GM12878 (cell line): ENCODE results near the gene NHEJ1. TPM values are rescaled to one million over a fixed set of nuclear protein-coding genes. Genes with fewer than 3 reads are reported as not detected.

Experiments
- ATAC-seq: fragments of 200-7000 bp; cut with Tn5 transposase; 3 replicates; pipeline ENCODE4 v1.9.1; 2020; ENCODE audit warnings: mild to moderate bottlenecking, moderate library complexity
- BruUV-seq: library from RNA; stranded (reverse); fragments of 400-500 nt; replicated peaks from 2 replicates; lab custom pipeline; 2021; lab: Mats Ljungman, UMichigan
- CTCF ChIA-PET: fragments of 300-600 bp; sonication (Branson Sonifier 250); formaldehyde crosslinking; extraction: SDS; loops from one replicate; lab custom pipeline; 2021; ENCODE audit warnings: inconsistent platforms; lab: Yijun Ruan, JAX
- POLR2A ChIA-PET: fragments of 350-600 bp; formaldehyde crosslinking; extraction: SDS; loops from one replicate; lab custom pipeline; 2021; ENCODE audit warnings: inconsistent platforms; lab: Charles Lee
- RAD21 ChIA-PET: fragments of 300-600 bp; sonication (Branson Sonifier 250); formaldehyde crosslinking; loops from one replicate; lab custom pipeline; 2023; ENCODE audit warnings: antibody characterized with exemption; ENCODE audit not compliant: unreplicated experiment; lab: Charles Lee
- SMC1A ChIA-PET: fragments of 300-600 bp; sonication (Branson Sonifier 250); formaldehyde crosslinking; loops from one replicate; lab custom pipeline; 2023; ENCODE audit not compliant: unreplicated experiment, uncharacterized antibody; lab: Charles Lee
- DNase-seq: peaks from one replicate; pipeline ENCODE4 v3.0.0-alpha.2; 2011; ENCODE audit warnings: low read depth, low spot score
- FAIRE-seq: peaks from 3 replicates; lab custom pipeline; 2011; peaks lifted over from hg19 to GRCh38; lab: Jason Lieb, UNC
- H2AFZ ChIP-seq: 2 replicates; pipeline ENCODE4 v1.6.0; 2011; ENCODE audit warnings: low read depth, low read length, control low read depth; ENCODE audit not compliant: control insufficient read depth
- H3K27ac ChIP-seq: 2 replicates; pipeline ENCODE4 v1.5.1; 2011; ENCODE audit warnings: control low read depth; ENCODE audit not compliant: control insufficient read depth, insufficient read depth
- H3K27me3 ChIP-seq, 2 experiments: replicated peaks in 1 of 2; 2 replicates each; pipeline versions ENCODE4 v1.6.0 to v1.6.1; 2011; ENCODE audit warnings: low read length in 1 of 2; ENCODE audit not compliant: control insufficient read depth in 2 of 2, insufficient read depth in 2 of 2
- H3K36me3 ChIP-seq, 2 experiments: 2 replicates each; pipeline ENCODE4 v1.5.1; 2011; ENCODE audit warnings: low read length in 1 of 2; ENCODE audit not compliant: control insufficient read depth in 2 of 2, insufficient read depth in 2 of 2
- H3K4me1 ChIP-seq: 2 replicates; pipeline ENCODE4 v1.6.1; 2011; ENCODE audit warnings: mild to moderate bottlenecking, low read length, moderate library complexity, mixed read lengths; ENCODE audit not compliant: control insufficient read depth, insufficient read depth
- H3K4me2 ChIP-seq: 2 replicates; pipeline ENCODE4 v1.6.0; 2011; ENCODE audit warnings: control low read depth; ENCODE audit not compliant: control insufficient read depth, insufficient read depth
- H3K4me3 ChIP-seq: fragments of 200-600 bp; sonication (generic); 2 replicates; pipeline ENCODE4 v1.5.1; 2016
- H3K79me2 ChIP-seq: 2 replicates; pipeline ENCODE4 v1.6.0; 2011; ENCODE audit warnings: low read length; ENCODE audit not compliant: control insufficient read depth, insufficient read depth
- H3K9ac ChIP-seq: 2 replicates; pipeline ENCODE4 v1.8.0; 2011; ENCODE audit warnings: low read length, control low read depth, mixed read lengths; ENCODE audit not compliant: control insufficient read depth, insufficient read depth
- H3K9me3 ChIP-seq: replicated peaks from 3 replicates; pipeline ENCODE4 v1.5.1; 2011; ENCODE audit warnings: mild to moderate bottlenecking, low read length; ENCODE audit not compliant: control insufficient read depth, insufficient read depth
- H4K20me1 ChIP-seq: 2 replicates; pipeline ENCODE4 v1.6.0; 2011; ENCODE audit not compliant: control insufficient read depth, insufficient read depth
- BCL11A ChIP-seq: IDR thresholded peaks from 2 replicates; pipeline ENCODE4 v1.6.1; 2011; ENCODE audit warnings: low read depth, low read length
- CTCF ChIP-seq, 3 experiments: IDR thresholded peaks in 2 of 3; conservative IDR thresholded peaks in 1 of 3; 2 replicates each; pipeline ENCODE4 v1.5.1; 2011; ENCODE audit warnings: low read depth in 3 of 3, low read length in 3 of 3, mild to moderate bottlenecking in 3 of 3, control low read depth in 2 of 3, moderate library complexity in 2 of 3, inconsistent platforms in 1 of 3, mixed read lengths in 1 of 3; ENCODE audit not compliant: control insufficient read depth in 2 of 3, insufficient read depth in 1 of 3; ENCODE audit errors: extremely low read depth in 1 of 3
- CUX1 ChIP-seq: IDR thresholded peaks from 2 replicates; pipeline ENCODE4 v1.6.1; 2012; ENCODE audit warnings: improper control_type of control experiment, low read depth, low read length; ENCODE audit not compliant: insufficient replicate concordance
- FOXK2 ChIP-seq: fragments of 450-650 bp; IDR thresholded peaks from 2 replicates; pipeline ENCODE4 v1.6.1; 2017; ENCODE audit warnings: mild to moderate bottlenecking, moderate library complexity
- NFYA ChIP-seq: IDR thresholded peaks from 2 replicates; pipeline ENCODE4 v1.6.1; 2011; ENCODE audit warnings: low read depth, mild to moderate bottlenecking, low read length, improper control_type of control experiment, borderline replicate concordance
- RELB ChIP-seq: fragments of 450-650 bp; IDR thresholded peaks from 2 replicates; pipeline ENCODE4 v1.6.1; 2017; ENCODE audit warnings: low read depth, mild to moderate bottlenecking, moderate library complexity
- SRF ChIP-seq, 2 experiments: IDR thresholded peaks; 2 replicates each; pipeline ENCODE4 v1.6.1; 2011; ENCODE audit warnings: low read depth in 2 of 2, low read length in 2 of 2, mild to moderate bottlenecking in 1 of 2, moderate library complexity in 1 of 2
- STAT1 ChIP-seq: fragments of 450-650 bp; conservative IDR thresholded peaks from 2 replicates; pipeline ENCODE4 v1.6.1; 2014; ENCODE audit warnings: antibody characterized with exemption, mild to moderate bottlenecking
- YY1 ChIP-seq: IDR thresholded peaks from 2 replicates; pipeline ENCODE4 v1.6.1; 2011; ENCODE audit warnings: low read depth, mild to moderate bottlenecking, low read length
- ZBED1 ChIP-seq: IDR thresholded peaks from 2 replicates; pipeline ENCODE4 v1.6.1; 2016; ENCODE audit warnings: borderline replicate concordance
- ZNF274 ChIP-seq: IDR thresholded peaks from one replicate; pipeline ENCODE4 v1.8.0; 2011; ENCODE audit not compliant: insufficient read length, insufficient read depth
- WGBS: methylation state at CpG from one replicate; pipeline ENCODE4 v1.1.6; 2016; ENCODE audit warnings: low lambda C conversion rate; ENCODE audit not compliant: insufficient replicate concordance, insufficient coverage; ENCODE audit errors: missing lambda C conversion rate; 5-methylcytosine and 5-hydroxymethylcytosine counted together
- in situ Hi-C: fragments of 300-500 bp; cut with MboI; formaldehyde crosslinking; loops from 9 replicates; pipeline ENCODE4 v1.14.3; 2018; ENCODE audit warnings: mixed read lengths
- intact Hi-C: fragments of 100-400 bp; cut with micrococcal nuclease; formaldehyde crosslinking; loops from one replicate; pipeline ENCODE4 v1.14.2; 2022; ENCODE audit not compliant: unreplicated experiment
- polyA plus RNA-seq, 11 experiments: library from polyadenylated mRNA; depleted of rRNA in 4 of 11; unstranded in 6 of 11; stranded (reverse) in 5 of 11; fragments of >200 nt; fragmentation: Nextera tagmentation in 4 of 11; fragmentation: Illumina TruSeq in 1 of 11; extraction: Ambion mirVana in 4 of 11; extraction: Trizol in 1 of 11; gene quantifications; 1 replicate in 1 of 11; 2 replicates in 10 of 11; pipeline versions ENCODE4 v1.2.1 to v1.2.3, GENCODE V29; 2011 to 2016; ENCODE audit warnings: inconsistent platforms in 2 of 11, missing spikeins in 2 of 11, low read depth in 1 of 11
- total RNA-seq, 4 experiments: library from RNA; depleted of rRNA in 3 of 4; stranded (reverse); fragments of >200 nt in 3 of 4; fragmentation: Illumina TruSeq in 1 of 4; extraction: Trizol in 1 of 4; gene quantifications; 2 replicates each; pipeline versions ENCODE4 v1.2.1 to v1.2.3, GENCODE V29; 2013 to 2021

NHEJ1 gene
- total and polyA plus RNA-seq, 10 of the 15 experiments (the other 5 are each of a cell fraction or from before 2014, with no cell fraction given) = 11.8 to 20.2 (median 17.0) TPM

- ChIA-PET RAD21 (no interaction called here), CTCF (no interaction called here), POLR2A (no interaction called here), SMC1A (no interaction called here)
- H3K9me3 ChIP-seq = no peaks in the 10 kb centered on the region
- no peak overlapping the region for H3K4me2 ChIP-seq
- H3K79me2 ChIP-seq = no peaks in the 10 kb centered on the region
- no peaks in the 10 kb centered on the region for H3K36me3 ChIP-seq
- intact Hi-C loops = no loop called here
- no peak for TF ChIP-seq YY1
- no peak for TF ChIP-seq CUX1
- TF ChIP-seq RELB = no peak
- TF ChIP-seq NFYA = no peak
- TF ChIP-seq BCL11A = no peak
- TF ChIP-seq CTCF (IDR thresholded peaks at IDR 0.05 in 2 of 3, conservative IDR thresholded peaks at IDR 0.05 in 1 of 3; ENCODE audit: control insufficient read depth in 2 of 3, extremely low read depth in 1 of 3, insufficient read depth in 1 of 3, low read depth in 3 of 3, low read length in 3 of 3) = no peak
- TF ChIP-seq ZNF274 = no peak
- TF ChIP-seq SRF (IDR thresholded peaks at IDR 0.05; ENCODE audit: low read depth in 2 of 2, low read length in 2 of 2) = no peak
- TF ChIP-seq FOXK2 = no peak
- TF ChIP-seq ZBED1 = no peak
- no peak for TF ChIP-seq STAT1
- DNase-seq = no peak
- no peak overlapping the region for H3K27ac ChIP-seq
- in situ Hi-C loops = no loop called here
- no peak for FAIRE-seq
- no peaks in the 10 kb centered on the region; a peak in 2 of 4 replicates for H3K27me3 ChIP-seq
- no TSS peak for BruUV-seq
- H3K4me1 ChIP-seq = no peaks in the 10 kb centered on the region
- no peak overlapping the region for H3K4me3 ChIP-seq
- no peaks in the 10 kb centered on the region; the same call in 1 of the 2 replicates for H4K20me1 ChIP-seq
- no peak for ATAC-seq
- H2AFZ ChIP-seq = no peak overlapping the region
- WGBS = 22% methylated on average over 6 of the region's 6 CpGs
- H3K9ac ChIP-seq = no peak overlapping the region
These were observed 111.3 kb downstream of the NHEJ1 start for GRCh38 chr2:219049282-219049681.
